ENCODE measurements around the gene VSTM5. TPM values are rescaled to one million over a fixed set of nuclear protein-coding genes. Genes with fewer than 3 reads are reported as not detected.
"Not testable (repeated sequence)": the region's sequence is repeated elsewhere in the genome, so short reads cannot be mapped to it uniquely, and the experiment has no call there.

VSTM5 gene
- total RNA-seq, 1 donor from 2014 or later: 0.07 TPM

DNA sequence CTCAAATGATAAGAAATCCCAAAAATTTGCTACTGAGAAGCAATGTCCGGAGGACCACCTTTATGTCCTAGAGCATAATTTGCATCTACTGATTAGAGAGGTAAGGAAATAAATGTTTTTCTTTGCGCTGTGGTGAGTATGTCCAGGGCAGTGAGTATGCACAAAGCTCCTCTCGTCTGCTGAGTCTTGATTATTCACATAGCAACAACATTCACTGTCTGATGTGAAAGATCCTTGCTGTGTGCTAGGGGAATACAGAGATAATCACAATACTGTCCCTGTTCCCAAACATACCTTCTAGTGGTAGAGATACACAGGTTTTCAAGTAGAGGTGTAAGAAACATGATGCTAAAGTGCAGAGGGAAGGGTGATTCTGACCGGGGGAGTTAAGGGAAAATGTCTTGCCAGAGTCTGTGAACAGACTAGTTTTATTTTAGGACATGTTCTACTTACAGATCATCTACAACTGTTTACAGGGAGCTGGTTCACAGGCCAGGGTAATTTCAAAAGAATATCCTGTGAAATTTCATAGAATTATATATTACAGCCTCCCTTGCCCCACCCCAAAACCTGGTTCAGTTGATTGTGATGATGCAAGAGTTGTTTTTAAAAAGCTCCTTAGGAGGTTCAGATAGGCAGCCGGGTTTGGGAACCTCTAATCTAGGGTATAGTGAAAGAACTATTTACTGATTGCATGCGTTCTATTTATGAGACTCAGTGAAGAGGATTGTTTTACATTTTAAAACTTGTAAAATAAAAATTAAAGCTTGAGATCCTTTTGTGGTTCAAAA lies 53.8 kb downstream of the VSTM5 start:
- DNase-seq (ENCODE audit: low read depth, low spot score): no peak

DNA sequence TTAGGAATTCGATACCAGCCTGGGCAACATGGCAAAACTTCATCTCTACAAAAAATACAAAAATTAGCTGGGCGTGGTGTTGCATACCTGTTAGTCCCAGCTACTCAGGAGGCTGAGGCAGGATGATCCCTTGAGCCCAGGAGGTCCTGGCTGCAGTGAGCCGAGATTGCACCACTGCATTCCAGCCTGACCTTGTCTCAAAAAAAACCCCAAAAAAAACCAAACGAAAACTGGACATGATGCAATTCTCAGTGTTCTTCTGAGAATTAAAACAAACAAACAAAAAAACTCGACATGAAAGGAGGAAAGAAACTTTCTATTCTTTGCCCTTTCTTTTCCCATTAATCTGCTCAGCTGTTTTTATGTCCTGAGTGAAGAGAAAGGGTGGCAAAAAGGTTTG lies 58.9 kb downstream of the VSTM5 start:
- no peak for DNase-seq (ENCODE audit: low read depth, low spot score)

DNA sequence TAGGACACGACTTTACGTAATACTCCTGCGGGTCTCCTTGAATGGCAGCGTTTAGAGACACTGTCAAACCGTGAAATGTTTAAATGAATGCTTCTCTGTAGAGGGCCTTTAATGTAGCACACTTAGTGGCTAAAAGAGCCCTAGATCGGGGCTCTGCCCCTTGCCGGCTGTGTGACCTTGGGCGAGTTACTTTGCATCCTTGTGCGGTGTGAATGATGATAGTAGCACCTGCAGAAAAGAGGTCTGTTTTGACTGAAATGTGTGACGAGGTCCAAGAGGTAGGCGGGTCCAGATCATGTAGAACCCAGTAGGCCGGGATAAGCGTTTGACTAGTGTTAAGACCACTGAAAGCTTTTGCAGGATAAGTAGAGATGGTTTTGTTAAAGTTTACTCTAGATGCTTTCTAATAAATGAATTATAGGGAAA lies 65.5 kb downstream of the VSTM5 start:
- no peak for DNase-seq (ENCODE audit: low read depth, low spot score)

DNA sequence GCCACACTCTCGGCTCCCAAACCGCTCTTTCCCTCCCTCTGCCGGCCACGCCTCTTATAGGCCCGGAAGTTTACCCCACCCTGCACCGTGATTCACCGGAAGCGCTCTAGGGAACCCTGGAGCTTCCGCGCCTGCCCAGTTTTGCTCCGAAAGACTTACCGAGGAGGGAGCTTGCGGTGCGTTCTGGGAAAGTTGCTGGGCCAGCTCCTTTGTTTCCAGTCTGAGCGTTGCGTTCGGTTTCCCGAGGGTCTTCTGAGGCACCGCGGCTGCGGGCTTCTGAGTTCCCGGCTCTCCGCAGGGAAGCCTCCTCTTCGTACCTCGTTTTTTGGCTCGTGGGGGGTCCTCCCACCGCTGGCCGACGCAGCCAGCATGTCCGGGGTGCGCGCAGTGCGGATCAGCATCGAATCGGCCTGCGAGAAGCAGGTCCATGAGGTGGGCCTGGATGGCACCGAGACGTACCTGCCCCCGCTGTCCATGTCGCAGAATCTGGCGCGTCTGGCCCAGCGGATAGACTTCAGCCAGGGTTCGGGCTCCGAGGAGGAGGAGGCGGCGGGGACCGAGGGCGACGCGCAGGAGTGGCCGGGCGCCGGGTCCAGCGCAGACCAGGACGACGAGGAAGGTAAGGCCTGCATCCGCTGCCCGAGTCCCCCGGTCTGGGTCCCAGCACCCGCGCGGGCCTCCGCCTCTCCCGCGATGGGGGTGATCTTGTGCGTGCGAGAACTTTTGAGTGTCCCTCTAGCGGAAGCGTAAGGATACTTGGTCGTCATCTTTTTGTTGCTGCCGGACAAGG lies 66.1 kb downstream of the VSTM5 start, which contains the start of gene MED17:
MED17 (plus strand) TSS at position 138 of the 790 bp plus-strand sequence; CDS start at position 370, 232 bp downstream.
- DNase-seq (ENCODE audit: low read depth, low spot score): peak; percentile 83

DNA sequence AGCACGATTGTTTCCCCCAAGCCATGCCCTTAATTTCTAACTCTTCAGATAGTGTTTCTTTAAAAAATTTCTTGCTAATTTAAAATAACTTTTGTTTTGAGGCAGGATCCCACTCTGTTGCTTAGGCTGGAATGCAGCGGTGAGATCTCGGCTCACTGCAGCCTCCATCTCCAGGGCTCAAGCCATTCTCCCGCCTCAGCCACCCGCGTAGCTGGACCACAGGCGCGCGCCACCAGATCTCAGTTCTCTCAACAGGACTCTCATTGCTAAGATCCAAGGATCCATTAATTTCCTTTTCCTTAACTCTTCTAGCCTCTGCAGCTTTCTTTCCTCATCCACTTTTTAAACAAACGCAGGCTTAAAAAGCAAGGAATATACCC lies 66.7 kb downstream of the VSTM5 start:
- no peak for DNase-seq (ENCODE audit: low read depth, low spot score)

DNA sequence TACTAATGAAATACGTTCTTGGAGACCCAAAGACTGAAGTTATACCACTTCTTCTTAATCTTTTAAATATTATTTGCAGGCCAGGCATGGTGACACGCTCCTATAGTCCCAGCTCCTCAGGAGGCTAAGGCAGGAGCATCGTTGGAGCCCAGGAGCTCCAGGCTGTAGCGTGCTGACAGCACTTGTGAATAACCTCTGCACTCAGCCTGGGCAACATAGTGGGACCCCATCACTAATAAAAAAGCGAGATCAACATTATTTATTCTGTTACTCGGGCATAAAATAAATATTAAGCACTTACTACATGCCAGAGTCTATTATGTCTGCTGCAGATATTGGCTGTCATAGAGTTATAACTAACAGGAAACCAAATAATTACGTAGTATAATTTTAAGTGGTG lies 67.1 kb downstream of the VSTM5 start:
- DNase-seq (ENCODE audit: low read depth, low spot score): no peak

DNA sequence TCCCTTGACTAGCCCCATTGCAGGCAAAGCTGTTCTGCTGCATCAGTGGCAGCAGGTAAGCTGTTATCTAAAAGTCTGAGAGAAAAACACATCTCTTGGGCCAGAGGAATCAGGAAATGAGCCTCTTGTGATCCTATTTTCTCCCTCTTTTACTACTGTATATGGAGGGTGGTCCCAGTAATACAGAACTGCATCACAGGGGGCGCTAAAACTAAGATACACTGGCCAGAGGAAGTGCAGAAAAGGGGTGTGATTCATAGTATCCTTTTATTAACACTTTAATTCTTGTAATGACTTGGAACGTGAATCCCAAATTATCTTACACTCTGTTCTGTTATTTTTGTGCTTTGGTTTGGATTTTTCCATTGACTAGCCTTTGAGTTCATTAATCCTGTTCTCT lies 75.1 kb downstream of the VSTM5 start:
- no peak for DNase-seq (ENCODE audit: low read depth, low spot score)

DNA sequence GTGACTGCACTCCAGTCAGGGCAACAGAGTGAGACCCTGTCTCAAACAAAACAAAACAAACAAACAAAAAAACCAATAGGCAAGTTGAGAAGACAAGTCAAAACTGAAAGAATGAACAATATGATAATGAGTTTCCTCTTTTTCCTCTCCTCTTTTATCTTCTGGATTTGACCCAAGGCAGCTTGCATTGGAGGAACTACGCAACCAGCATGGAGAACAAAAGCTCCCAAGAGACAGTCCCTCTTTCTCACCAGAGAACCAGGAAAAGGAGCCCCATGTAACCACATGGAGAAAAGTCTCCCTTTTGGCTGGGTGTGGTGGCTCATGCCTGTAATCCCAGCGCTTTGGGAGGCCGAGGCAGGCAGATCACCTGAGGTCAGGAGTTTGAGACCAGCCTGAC lies 75.9 kb downstream of the VSTM5 start:
- not testable (repeated sequence) for DNase-seq (ENCODE audit: low read depth, low spot score)

DNA sequence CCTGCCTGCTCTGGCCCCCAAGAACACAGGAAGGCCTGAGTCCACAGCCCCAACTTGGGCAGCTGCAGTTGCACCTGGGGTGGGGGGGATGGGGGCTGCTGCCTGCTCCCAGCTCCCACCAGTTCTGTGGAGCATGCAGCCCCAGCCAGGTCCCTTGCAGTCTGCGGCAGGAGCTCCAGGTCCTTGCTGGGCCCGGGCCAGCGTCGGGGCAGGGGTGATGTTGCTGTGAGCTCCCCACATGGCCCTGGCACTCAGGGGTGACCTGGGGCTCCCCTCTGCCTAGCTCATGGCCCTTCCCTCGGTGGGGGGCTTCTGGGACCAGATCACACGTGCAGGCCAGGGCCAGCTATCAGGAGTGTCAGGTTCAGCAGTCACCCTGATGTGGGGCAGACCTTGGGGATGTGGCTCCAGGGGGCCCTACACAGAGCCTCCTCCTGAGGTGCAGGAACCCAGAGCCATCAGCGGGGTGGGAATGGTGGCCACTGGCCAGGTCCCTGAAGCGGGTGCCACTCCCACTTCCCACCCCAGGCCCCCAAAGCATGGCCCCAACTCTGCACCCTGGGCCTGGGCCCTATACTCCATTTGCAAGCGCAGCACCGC lies 76.7 kb downstream of the VSTM5 start:
- no peak for DNase-seq (ENCODE audit: low read depth, low spot score)

DNA sequence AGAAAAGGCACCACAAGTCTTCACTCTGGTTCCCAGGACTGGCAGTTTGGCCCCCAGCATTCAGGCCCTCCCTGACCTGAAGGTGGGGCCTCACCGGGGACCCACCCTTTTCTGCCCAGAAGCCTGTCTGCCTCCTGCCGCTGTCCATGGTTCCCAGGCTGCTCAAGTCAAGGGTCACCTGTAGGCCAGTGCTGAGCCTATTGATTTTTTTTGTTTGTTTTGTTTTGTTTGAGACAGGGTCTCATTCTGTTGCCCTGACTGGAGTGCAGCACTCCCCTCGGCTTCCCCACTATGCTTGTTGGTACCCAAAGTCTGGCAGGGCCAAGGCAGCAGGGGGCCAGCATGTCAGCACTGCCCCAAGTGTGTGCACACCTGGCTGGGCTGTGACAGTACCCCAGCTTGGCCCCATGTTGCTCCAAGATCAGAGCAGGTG lies 77.4 kb downstream of the VSTM5 start:
- no peak for DNase-seq (ENCODE audit: low read depth, low spot score)

DNA sequence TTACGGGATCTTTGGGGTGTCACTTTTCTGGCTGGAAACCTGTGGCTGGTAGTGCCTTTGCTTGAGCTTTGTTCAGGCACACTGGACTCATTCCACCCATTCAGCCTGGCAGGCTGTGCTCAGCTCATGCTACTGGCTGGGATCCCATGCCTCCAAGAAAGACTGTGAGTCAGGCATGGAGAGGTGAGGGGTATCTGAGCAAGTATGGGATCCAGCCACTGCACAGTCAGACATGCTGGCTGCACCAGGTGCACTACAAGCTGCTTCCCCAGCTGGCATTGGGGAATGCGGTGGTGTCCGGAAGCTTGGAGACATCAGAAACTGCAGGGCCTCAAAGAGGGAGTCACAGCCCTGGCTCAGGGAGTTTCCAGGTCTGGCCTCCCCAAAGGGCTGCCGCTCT lies 78.3 kb downstream of the VSTM5 start:
- no peak for DNase-seq (ENCODE audit: low read depth, low spot score)

DNA sequence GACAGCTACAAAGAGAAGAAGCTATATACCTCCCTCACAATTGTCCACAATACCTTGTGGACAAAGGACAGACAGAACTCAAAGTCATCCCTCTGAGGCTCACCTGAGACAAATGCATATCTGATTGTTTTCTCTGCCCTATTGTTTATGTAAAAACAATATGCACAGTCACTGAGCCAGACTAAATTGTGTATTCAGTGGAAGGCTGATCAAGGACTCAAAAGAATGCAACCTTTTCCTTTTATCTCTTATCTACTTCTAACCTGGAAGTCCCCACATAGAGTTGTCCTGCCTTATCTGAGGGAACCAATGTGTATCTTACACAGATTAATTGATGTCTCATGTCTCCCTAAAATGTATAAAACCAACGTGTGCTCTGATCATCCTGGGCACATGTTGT lies 80.3 kb downstream of the VSTM5 start:
- no peak for DNase-seq (ENCODE audit: low read depth, low spot score)

Other genes with a start within 250 kb of the VSTM5 start
- gene CEP295, start 188.9 kb downstream of the VSTM5 start, total RNA-seq: 14.0 and 20.4 TPM in 2 replicates
- 108 and 135 TPM in 2 replicates for gene TAF1D, start 109.1 kb downstream of the VSTM5 start, total RNA-seq
- 13.3 and 14.0 TPM in 2 replicates for gene C11orf54, start 108.9 kb downstream of the VSTM5 start, total RNA-seq
- 24.8 and 27.0 TPM in 2 replicates for gene MED17, start 66.3 kb downstream of the VSTM5 start, total RNA-seq
- gene HEPHL1, start 170.7 kb upstream of the VSTM5 start, total RNA-seq: not detected in 2 replicates

Measured in pulmonary artery endothelial cell (primary cell).